ENCODE data around the gene SCN9A. TPM values are rescaled to one million over a fixed set of nuclear protein-coding genes. Genes with fewer than 3 reads are reported as not detected.

SCN9A gene
- polyA plus RNA-seq, 3 donors: 1.5 to 2.1 (median 1.7) TPM

- DNase-seq (ENCODE audit: low read depth in 3 of 3, low spot score in 2 of 3): no peak
Observed at GRCh38 chr2:166188084-166188483, 187.7 kb downstream of the SCN9A start.

GRCh38 chr2:166184789-166185188 is 191.0 kb downstream of the SCN9A start:
- DNase-seq (ENCODE audit: low read depth in 3 of 3, low spot score in 2 of 3): no peak

GRCh38 chr2:166181813-166182154 is 194.0 kb downstream of the SCN9A start:
- no peak for DNase-seq (ENCODE audit: low read depth in 3 of 3, low spot score in 2 of 3)

GRCh38 chr2:166180951-166181812 is 194.6 kb downstream of the SCN9A start:
- DNase-seq (ENCODE audit: low read depth in 3 of 3, low spot score in 2 of 3): peak in 2 of 3 donors; percentile 15 to 32

DNA sequence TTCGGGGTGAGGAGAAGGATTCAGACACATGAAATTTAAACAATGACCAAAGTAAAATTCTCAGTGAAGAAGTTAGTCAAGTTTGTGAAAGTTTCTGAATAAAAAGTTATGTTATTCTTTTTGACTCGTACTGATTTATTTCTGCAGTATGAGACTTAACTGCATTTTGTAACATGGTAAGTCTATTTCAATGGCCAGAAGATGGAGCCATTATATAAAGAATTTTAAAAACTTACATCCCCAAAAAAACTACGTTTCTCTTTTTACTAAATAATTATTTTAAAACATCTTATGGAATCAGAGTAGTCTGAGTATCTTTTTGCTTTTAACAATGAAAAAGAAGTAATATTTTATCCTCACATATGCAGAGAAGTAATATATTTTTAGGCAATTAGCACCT is 196.5 kb downstream of the SCN9A start:
- DNase-seq (ENCODE audit: low read depth in 3 of 3, low spot score in 2 of 3): no peak

GRCh38 chr2:166173263-166173662 is 202.5 kb downstream of the SCN9A start:
- no peak for DNase-seq (ENCODE audit: low read depth in 3 of 3, low spot score in 2 of 3)

DNA sequence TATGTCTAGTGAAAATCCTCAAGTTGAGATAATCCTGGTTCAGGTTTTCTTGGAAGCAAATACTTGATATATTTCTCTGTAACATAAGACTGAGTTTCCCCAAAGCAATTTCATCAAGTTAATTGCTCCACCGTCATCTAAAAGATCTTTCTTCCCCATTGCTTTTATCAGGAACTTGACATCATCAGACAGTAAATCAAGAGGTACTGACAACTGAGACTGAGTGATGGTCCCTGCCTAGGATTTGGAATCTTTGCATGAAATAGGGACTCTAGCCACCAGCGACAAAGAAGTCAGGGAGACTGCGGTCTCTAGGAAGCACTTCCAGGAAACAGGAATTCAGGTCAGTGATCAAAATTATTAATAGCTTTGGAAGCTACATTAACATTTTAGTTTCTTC is 204.5 kb downstream of the SCN9A start:
- no peak for DNase-seq (ENCODE audit: low read depth in 3 of 3, low spot score in 2 of 3)

- no peak for DNase-seq (ENCODE audit: low read depth in 3 of 3, low spot score in 2 of 3)
Observed at GRCh38 chr2:166170356-166170755, 205.4 kb downstream of the SCN9A start.

DNA sequence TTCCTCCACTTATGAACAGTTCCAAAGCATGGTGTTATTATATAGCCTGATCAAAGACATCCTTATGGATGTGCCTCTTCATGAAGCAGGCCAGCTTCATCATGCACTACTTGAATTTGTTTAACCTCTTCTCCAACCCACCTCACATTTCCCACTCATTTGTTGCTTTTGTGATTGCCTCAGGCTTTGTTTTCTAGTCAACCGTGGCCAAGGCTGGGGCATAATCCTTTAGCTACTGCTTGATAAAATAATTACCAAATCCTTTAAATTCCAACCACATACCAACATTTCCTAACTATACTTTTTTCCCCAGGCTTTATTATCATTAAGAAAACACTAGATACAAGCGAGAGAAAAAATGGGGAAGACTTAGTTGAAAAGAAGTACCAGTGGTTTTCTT is 208.3 kb downstream of the SCN9A start:
- DNase-seq (ENCODE audit: low read depth in 3 of 3, low spot score in 2 of 3): peak in 1 of 3 donors; percentile 18

DNA sequence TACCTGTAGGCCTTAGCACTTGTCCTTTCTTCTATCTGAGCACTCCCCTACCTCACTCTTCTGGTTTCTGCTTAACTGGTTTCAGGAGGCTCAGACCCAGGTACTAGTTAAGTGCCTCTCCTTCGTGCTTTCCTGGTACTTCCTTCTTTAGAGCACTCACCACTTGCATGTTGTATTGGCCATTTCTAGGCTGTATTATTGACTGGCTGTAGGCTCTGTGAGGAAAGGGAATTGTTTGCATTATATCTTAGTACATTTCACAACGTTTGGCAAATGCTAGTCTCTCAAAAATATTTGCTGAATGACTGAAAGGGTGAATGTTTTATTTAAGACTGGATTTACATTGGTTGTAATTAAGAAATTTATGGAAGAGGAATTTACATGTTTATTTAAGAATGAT is 212.0 kb downstream of the SCN9A start:
- DNase-seq (ENCODE audit: low read depth in 3 of 3, low spot score in 2 of 3): no peak

GRCh38 chr2:166158546-166158945 is 217.2 kb downstream of the SCN9A start:
- DNase-seq (ENCODE audit: low read depth in 3 of 3, low spot score in 2 of 3): no peak

DNA sequence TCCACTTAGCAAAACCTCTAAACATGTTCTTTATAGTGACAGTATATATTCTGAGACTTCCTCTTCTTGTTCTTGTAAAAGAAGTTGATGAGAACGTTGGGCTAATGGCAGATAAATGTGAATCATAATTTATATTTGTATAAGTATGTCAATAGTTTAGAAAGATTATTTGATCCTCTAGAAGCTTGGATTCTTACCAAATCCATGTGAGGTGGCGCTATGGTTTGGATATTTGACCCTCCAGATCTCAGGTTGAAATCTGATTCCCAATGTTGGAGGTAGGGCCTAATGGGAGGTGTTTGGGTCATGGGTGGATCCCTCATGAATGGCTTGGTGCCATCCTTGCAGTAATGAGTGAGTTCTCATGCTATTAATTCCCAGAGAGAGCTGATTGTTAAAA is 218.2 kb downstream of the SCN9A start:
- DNase-seq (ENCODE audit: low read depth in 3 of 3, low spot score in 2 of 3): no peak

GRCh38 chr2:166156985-166157490 is 218.7 kb downstream of the SCN9A start:
- DNase-seq (ENCODE audit: low read depth in 3 of 3, low spot score in 2 of 3): no peak

DNA sequence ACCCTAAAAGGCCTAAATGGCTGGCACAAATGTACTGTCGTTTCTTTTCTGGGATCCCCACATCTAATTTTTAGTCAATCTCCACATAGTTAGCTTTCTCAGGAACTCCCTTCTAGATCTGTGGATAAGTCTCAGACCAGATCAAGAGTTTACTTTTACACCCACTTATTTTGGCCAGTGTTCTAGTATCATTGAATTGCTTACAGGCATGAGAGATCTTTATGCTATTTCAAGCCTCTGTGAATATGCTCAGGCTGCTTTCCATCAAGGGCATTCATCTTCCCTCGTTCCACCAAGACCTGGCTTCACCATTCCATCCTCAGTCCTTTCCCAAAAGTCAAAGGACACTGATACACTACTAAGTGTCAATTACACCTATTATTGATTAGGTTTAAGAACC is 220.2 kb downstream of the SCN9A start:
- no peak for DNase-seq (ENCODE audit: low read depth in 3 of 3, low spot score in 2 of 3)

GRCh38 chr2:166154685-166155338 is 220.9 kb downstream of the SCN9A start:
- no peak for DNase-seq (ENCODE audit: low read depth in 3 of 3, low spot score in 2 of 3)

- DNase-seq (ENCODE audit: low read depth in 3 of 3, low spot score in 2 of 3): no peak
Observed at GRCh38 chr2:166152064-166152463, 223.7 kb downstream of the SCN9A start.

GRCh38 chr2:166148500-166149400 is 227.0 kb downstream of the SCN9A start:
- no peak for DNase-seq (ENCODE audit: low read depth in 3 of 3, low spot score in 2 of 3)

GRCh38 chr2:166147883-166148282 is 227.9 kb downstream of the SCN9A start:
- no peak for DNase-seq (ENCODE audit: low read depth in 3 of 3, low spot score in 2 of 3)

Measured in right renal cortex interstitium (tissue), 3 donors.